HEK293 (cell line): Measurements from ENCODE around the gene WNT5B.
A peak's percentile ranks its signal among the peaks of the same experiment; 100 is the strongest.

Experiments
- CTCF ChIA-PET: fragments of 350-600 bp; formaldehyde crosslinking; extraction: SDS; loops from one replicate; lab custom pipeline; 2021; ENCODE audit warnings: antibody characterized with exemption; lab: Yijun Ruan, JAX
- POLR2A ChIA-PET: fragments of 300-600 bp; formaldehyde crosslinking; extraction: SDS; loops from one replicate; lab custom pipeline; 2020; ENCODE audit warnings: antibody characterized with exemption, inconsistent platforms; lab: Yijun Ruan, JAX
- H3K27ac ChIP-seq: fragments of 200-500 bp; sonication (Bioruptor generic); 2 replicates; pipeline ENCODE4 v1.5.1; 2014; ENCODE audit warnings: low read depth, low read length, control low read depth, inconsistent platforms; ENCODE audit errors: extremely low read depth
- H3K36me3 ChIP-seq, 2 experiments: fragments of 200-500 bp in 1 of 2; sonication (Bioruptor generic) in 1 of 2; 1 replicate in 1 of 2; 2 replicates in 1 of 2; pipeline ENCODE4 v1.5.1; 2014 to 2017; ENCODE audit warnings: inconsistent platforms in 2 of 2, low read length in 2 of 2; ENCODE audit not compliant: control insufficient read depth in 2 of 2, insufficient read depth in 1 of 2
- H3K4me1 ChIP-seq: fragments of 200-500 bp; sonication (Bioruptor generic); 2 replicates; pipeline ENCODE4 v1.5.1; 2014; ENCODE audit warnings: mild to moderate bottlenecking, low read length, inconsistent platforms; ENCODE audit not compliant: control insufficient read depth, insufficient read depth
- H3K4me3 ChIP-seq: 2 replicates; pipeline ENCODE4 v1.5.1; 2011; ENCODE audit warnings: low read depth, mild to moderate bottlenecking, control low read depth, low read length, moderate library complexity
- H3K9me3 ChIP-seq: fragments of 200-500 bp; sonication (Bioruptor generic); 2 replicates; pipeline ENCODE4 v1.5.1; 2014; ENCODE audit warnings: low read depth, low read length, inconsistent platforms; ENCODE audit not compliant: control insufficient read depth, insufficient read depth
- FEZF1 ChIP-seq: fragments of 450-650 bp; formaldehyde crosslinking; IDR thresholded peaks from 2 replicates; pipeline ENCODE4 v1.5.1; 2016; ENCODE audit warnings: missing biosample characterization, missing genetic modification characterization
- INSM2 ChIP-seq: fragments of 450-650 bp; formaldehyde crosslinking; IDR thresholded peaks from 2 replicates; pipeline ENCODE4 v1.5.1; 2016; ENCODE audit warnings: missing biosample characterization, missing genetic modification characterization
- MYNN ChIP-seq: fragments of 450-650 bp; formaldehyde crosslinking; IDR thresholded peaks from 2 replicates; pipeline ENCODE4 v1.5.1; 2016; ENCODE audit warnings: missing biosample characterization, missing genetic modification characterization, borderline replicate concordance
- ZBTB20 ChIP-seq: fragments of 450-650 bp; formaldehyde crosslinking; IDR thresholded peaks from 2 replicates; pipeline ENCODE4 v1.5.1; 2016; ENCODE audit warnings: missing biosample characterization, missing genetic modification characterization
- ZNF174 ChIP-seq: fragments of 450-650 bp; formaldehyde crosslinking; IDR thresholded peaks from 2 replicates; pipeline ENCODE4 v1.5.0; 2017; ENCODE audit warnings: missing biosample characterization, mild to moderate bottlenecking, missing genetic modification characterization
- ZNF311 ChIP-seq: fragments of 450-650 bp; formaldehyde crosslinking; IDR thresholded peaks from 2 replicates; pipeline ENCODE4 v1.5.1; 2017; ENCODE audit warnings: missing biosample characterization, missing genetic modification characterization, borderline replicate concordance
- ZNF48 ChIP-seq: fragments of 450-650 bp; formaldehyde crosslinking; IDR thresholded peaks from 2 replicates; pipeline ENCODE4 v1.5.1; 2016; ENCODE audit warnings: missing biosample characterization, missing genetic modification characterization
- ZNF549 ChIP-seq: fragments of 450-650 bp; IDR thresholded peaks from 2 replicates; pipeline ENCODE4 v1.5.1; 2018; ENCODE audit warnings: missing biosample characterization, missing genetic modification characterization, mild to moderate bottlenecking, inconsistent platforms, moderate library complexity
- ZNF654 ChIP-seq: fragments of 450-650 bp; formaldehyde crosslinking; IDR thresholded peaks from 2 replicates; pipeline ENCODE4 v1.5.1; 2016; ENCODE audit warnings: low read depth, missing biosample characterization, missing genetic modification characterization
- ZNF670 ChIP-seq: fragments of 450-650 bp; formaldehyde crosslinking; IDR thresholded peaks from 2 replicates; pipeline ENCODE4 v1.5.1; 2016; ENCODE audit warnings: missing biosample characterization, missing genetic modification characterization, low read depth
- ZSCAN23 ChIP-seq: fragments of 450-650 bp; formaldehyde crosslinking; IDR thresholded peaks from 2 replicates; pipeline ENCODE4 v1.5.1; 2016; ENCODE audit warnings: missing biosample characterization, missing genetic modification characterization
- TF ChIP-seq, protein P1 (sequence below): fragments of 450-650 bp; formaldehyde crosslinking; IDR thresholded peaks from 2 replicates; pipeline ENCODE4 v1.5.1; 2016; ENCODE audit warnings: missing biosample characterization, missing genetic modification characterization, borderline replicate concordance
- TF ChIP-seq, protein P2 (sequence below): fragments of 450-650 bp; formaldehyde crosslinking; IDR thresholded peaks from 2 replicates; pipeline ENCODE4 v1.5.1; 2016; ENCODE audit warnings: missing biosample characterization, missing genetic modification characterization

The WNT5B gene

GRCh38 chr12:1646569-1647284 is 17.7 kb downstream of the WNT5B start:
- TF ChIP-seq INSM2 (no peak), ZNF549 (tag by site-specific recombination) (no peak), ZNF654 (no peak), ZNF174 (tag by site-specific recombination) (no peak), ZNF670 (tag by site-specific recombination) (no peak)
- Histone ChIP-seq H3K9me3 (no peaks in the 10 kb centered on the region), H3K4me3 (no peak overlapping the region), H3K27ac (no peak overlapping the region), H3K36me3 (peaks cover 0 to 20% of the 10 kb centered on the region in 2 experiments; a peak in 2 of 3 replicates), H3K4me1 (peaks cover 2% of the 10 kb centered on the region; the same call in 1 of the 2 replicates)
- POLR2A ChIA-PET = no interaction called here
- CTCF ChIA-PET = interaction anchor here (0.7 to 12.9 kb wide), 4 partner anchors 12 to 480 kb away, joined by 3 to 259 read pairs (median 28); no protein-coding TSS in a partner anchor

DNA sequence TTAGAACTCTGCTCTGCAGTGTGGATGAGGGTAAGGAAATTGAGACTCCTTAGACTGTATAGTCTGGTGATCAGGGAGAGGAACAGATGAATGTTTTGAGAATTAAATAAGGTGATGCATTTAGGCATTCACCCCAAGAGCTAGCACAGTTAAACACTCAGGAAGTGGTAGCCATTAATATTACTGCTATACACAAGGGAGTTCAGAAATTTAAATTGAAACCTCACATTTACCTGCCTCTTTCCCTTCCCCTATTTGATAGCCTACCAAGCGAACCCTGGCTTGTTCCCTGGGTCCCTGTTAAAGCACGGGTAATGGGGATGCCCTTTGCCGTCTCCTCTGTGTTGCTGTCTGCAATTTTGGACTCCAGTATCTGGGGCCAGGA is 18.2 kb downstream of the WNT5B start:
- Histone ChIP-seq H3K9me3 (no peaks in the 10 kb centered on the region), H3K36me3 (peaks cover 0 to 20% of the 10 kb centered on the region in 2 experiments; a peak in 2 of 3 replicates), H3K27ac (no peak overlapping the region), H3K4me1 (peaks cover 2% of the 10 kb centered on the region; the same call in 1 of the 2 replicates)
- CTCF ChIA-PET = interaction anchor here (4.4 to 12.9 kb wide), 3 partner anchors 12 to 293 kb away, joined by 25 to 259 read pairs (median 31); no protein-coding TSS in a partner anchor
- POLR2A ChIA-PET = no interaction called here
- TF ChIP-seq, protein P1, sequence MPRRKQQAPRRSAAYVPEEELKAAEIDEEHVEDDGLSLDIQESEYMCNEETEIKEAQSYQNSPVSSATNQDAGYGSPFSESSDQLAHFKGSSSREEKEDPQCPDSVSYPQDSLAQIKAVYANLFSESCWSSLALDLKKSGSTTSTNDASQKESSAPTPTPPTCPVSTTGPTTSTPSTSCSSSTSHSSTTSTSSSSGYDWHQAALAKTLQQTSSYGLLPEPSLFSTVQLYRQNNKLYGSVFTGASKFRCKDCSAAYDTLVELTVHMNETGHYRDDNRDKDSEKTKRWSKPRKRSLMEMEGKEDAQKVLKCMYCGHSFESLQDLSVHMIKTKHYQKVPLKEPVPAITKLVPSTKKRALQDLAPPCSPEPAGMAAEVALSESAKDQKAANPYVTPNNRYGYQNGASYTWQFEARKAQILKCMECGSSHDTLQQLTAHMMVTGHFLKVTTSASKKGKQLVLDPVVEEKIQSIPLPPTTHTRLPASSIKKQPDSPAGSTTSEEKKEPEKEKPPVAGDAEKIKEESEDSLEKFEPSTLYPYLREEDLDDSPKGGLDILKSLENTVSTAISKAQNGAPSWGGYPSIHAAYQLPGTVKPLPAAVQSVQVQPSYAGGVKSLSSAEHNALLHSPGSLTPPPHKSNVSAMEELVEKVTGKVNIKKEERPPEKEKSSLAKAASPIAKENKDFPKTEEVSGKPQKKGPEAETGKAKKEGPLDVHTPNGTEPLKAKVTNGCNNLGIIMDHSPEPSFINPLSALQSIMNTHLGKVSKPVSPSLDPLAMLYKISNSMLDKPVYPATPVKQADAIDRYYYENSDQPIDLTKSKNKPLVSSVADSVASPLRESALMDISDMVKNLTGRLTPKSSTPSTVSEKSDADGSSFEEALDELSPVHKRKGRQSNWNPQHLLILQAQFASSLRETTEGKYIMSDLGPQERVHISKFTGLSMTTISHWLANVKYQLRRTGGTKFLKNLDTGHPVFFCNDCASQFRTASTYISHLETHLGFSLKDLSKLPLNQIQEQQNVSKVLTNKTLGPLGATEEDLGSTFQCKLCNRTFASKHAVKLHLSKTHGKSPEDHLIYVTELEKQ (tag by site-specific recombination) = no peak
- no peak for TF ChIP-seq ZNF48 (tag by site-specific recombination)
- TF ChIP-seq MYNN (tag by site-specific recombination) = no peak
- TF ChIP-seq ZSCAN23 = no peak
- TF ChIP-seq ZNF311 (tag by site-specific recombination) = no peak
- TF ChIP-seq, protein P2, sequence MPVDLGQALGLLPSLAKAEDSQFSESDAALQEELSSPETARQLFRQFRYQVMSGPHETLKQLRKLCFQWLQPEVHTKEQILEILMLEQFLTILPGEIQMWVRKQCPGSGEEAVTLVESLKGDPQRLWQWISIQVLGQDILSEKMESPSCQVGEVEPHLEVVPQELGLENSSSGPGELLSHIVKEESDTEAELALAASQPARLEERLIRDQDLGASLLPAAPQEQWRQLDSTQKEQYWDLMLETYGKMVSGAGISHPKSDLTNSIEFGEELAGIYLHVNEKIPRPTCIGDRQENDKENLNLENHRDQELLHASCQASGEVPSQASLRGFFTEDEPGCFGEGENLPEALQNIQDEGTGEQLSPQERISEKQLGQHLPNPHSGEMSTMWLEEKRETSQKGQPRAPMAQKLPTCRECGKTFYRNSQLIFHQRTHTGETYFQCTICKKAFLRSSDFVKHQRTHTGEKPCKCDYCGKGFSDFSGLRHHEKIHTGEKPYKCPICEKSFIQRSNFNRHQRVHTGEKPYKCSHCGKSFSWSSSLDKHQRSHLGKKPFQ (tag by site-specific recombination) = no peak
- TF ChIP-seq, all 188 proteins: peak for 0
- no peak overlapping the region for H3K4me3 ChIP-seq

- no peaks in the 10 kb centered on the region for H3K4me1 ChIP-seq
- H3K27ac ChIP-seq = no peak overlapping the region
- POLR2A ChIA-PET = no interaction called here
- H3K36me3 ChIP-seq = peaks cover 0 to 20% of the 10 kb centered on the region in 2 experiments; a peak in 2 of 3 replicates
- TF ChIP-seq FEZF1 (tag by site-specific recombination) (0 out of 2 replicates have a peak, but pooled peaks have one; percentile 27), ZBTB20 (tag by site-specific recombination) (no peak)
- H3K4me3 ChIP-seq = no peak overlapping the region
- H3K9me3 ChIP-seq = no peaks in the 10 kb centered on the region
- CTCF ChIA-PET = interaction anchor here (0.5 to 12.9 kb wide), 7 partner anchors 15 to 932 kb away, joined by 3 to 259 read pairs (median 6); no protein-coding TSS in a partner anchor
Observed at GRCh38 chr12:1650260-1650977, 21.4 kb downstream of the WNT5B start.
